Neural cell (in vitro differentiated cells): Measurements from ENCODE around the gene WDFY1.

Source experiments
- CTCF ChIP-seq: fragments of 450-650 bp; IDR thresholded peaks from 2 replicates; pipeline ENCODE4 v1.5.1; 2014; ENCODE audit warnings: antibody characterized with exemption, mild to moderate bottlenecking, moderate library complexity; ENCODE audit not compliant: poor library complexity, severe bottlenecking
- EZH2 ChIP-seq: fragments of 200-600, 300-800 bp; shearing (Covaris generic), sonication (generic); IDR thresholded peaks from 2 replicates; pipeline ENCODE4 v1.6.1; 2014; ENCODE audit warnings: antibody characterized with exemption, low read length, borderline replicate concordance, mild to moderate bottlenecking; ENCODE audit not compliant: insufficient read depth, poor library complexity, severe bottlenecking
- POLR2AphosphoS5 ChIP-seq: IDR thresholded peaks from 2 replicates; pipeline ENCODE4 v1.6.1; 2012
- RAD21 ChIP-seq: fragments of 450-650 bp; conservative IDR thresholded peaks from 2 replicates; pipeline ENCODE4 v1.6.1; 2014; ENCODE audit warnings: antibody characterized with exemption, mild to moderate bottlenecking, moderate library complexity
- TAF1 ChIP-seq: IDR thresholded peaks from 2 replicates; pipeline ENCODE4 v1.6.1; 2012; ENCODE audit warnings: low read depth

- TF ChIP-seq CTCF (no peak), EZH2 (no peak), POLR2AphosphoS5 (no peak), RAD21 (no peak), TAF1 (no peak)
These were observed 14.6 kb upstream of the WDFY1 start for GRCh38 chr2:223959688-223960087.
